Stomach (tissue), 4 donors: Measurements from ENCODE around the gene ACADL.

Source experiments
- CTCF ChIP-seq, 7 experiments: fragments of 450-650 bp in 4 of 7; fragments of 200-600 bp in 3 of 7; sonication (generic) in 3 of 7; IDR thresholded peaks; one replicate each; pipeline ENCODE4 v1.5.1; 2016 to 2019; ENCODE audit warnings: antibody characterized with exemption in 7 of 7, control low read depth in 2 of 7, mild to moderate bottlenecking in 1 of 7
- POLR2A ChIP-seq, 4 donors: fragments of 450-650 bp; IDR thresholded peaks; one replicate each; pipeline ENCODE4 v1.6.1; 2016; ENCODE audit warnings: antibody characterized with exemption in 4 of 4, control low read depth in 2 of 4, mild to moderate bottlenecking in 1 of 4, moderate library complexity in 1 of 4
- POLR2AphosphoS5 ChIP-seq, 3 donors: sonication (generic); formaldehyde crosslinking; IDR thresholded peaks; one replicate each; pipeline ENCODE4 v1.6.1; 2016; ENCODE audit warnings: antibody characterized with exemption in 3 of 3

GRCh38 chr2:210269148-210269547, 43.9 kb upstream of the ACADL start:
- TF ChIP-seq CTCF (IDR thresholded peaks at IDR 0.05) (no peak), POLR2A (IDR thresholded peaks at IDR 0.05) (no peak), POLR2AphosphoS5 (IDR thresholded peaks at IDR 0.05) (no peak)
